ENCODE results near the gene SNX20. TPM values are rescaled to one million over a fixed set of nuclear protein-coding genes. Genes with fewer than 3 reads are reported as not detected.
A peak's percentile ranks its signal among the peaks of the same experiment; 100 is the strongest.

SNX20 gene
- total and polyA plus RNA-seq, 2 experiments from 2014 or later, result not detected

DNA sequence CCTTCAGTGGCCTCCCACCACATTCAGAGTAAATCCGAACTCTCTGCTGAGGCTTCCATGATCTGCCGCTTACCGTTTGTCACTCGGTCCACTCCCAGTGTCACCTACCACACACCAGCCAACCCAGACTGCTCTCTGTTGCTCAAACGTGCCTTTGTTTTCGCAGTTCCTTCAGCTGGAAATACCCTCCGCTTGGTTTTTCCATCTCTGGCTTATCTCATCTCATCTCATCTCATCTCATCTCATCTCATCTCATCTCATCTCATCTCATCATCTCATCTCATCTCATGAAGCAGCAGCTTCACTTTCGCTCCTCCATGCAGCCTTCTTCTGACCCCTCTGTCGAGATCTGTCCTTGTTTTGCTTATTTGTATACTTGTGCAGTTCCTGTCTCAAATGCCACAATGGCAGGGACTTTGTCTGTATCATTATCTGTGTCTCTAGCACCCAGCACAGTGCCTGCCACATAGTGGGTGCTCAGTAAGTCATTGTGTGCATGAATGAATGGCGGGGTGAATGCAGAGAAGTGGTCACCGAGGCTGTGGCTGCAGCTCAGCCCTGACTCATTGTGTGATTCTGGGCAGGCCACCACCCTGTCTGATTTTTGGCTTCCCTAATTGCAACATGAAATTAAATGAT, 3.8 kb upstream of the SNX20 start:
- H3K9me2 ChIP-seq (ENCODE audit: insufficient read depth), result no peaks in the 10 kb centered on the region
- Mint-ChIP-seq H3K9me3 (no peaks in the 10 kb centered on the region), H3K27ac (no peak overlapping the region), H3K36me3 (ENCODE audit: low read depth) (no peaks in the 10 kb centered on the region), H3K4me3 (no peak overlapping the region), H3K4me1 (no peaks in the 10 kb centered on the region), H3K27me3 (ENCODE audit: insufficient read depth, low read depth, poor library complexity) (no peaks in the 10 kb centered on the region)
- no peak overlapping the region for H3K4me2 ChIP-seq
- H3K4me1 ChIP-seq (ENCODE audit: insufficient read depth), result no peaks in the 10 kb centered on the region
- H3K79me2 ChIP-seq (replicated peaks; ENCODE audit: insufficient read depth), result no peaks in the 10 kb centered on the region
- no peaks in the 10 kb centered on the region for H3F3A ChIP-seq (replicated peaks; ENCODE audit: low read depth)
- H2AFZ ChIP-seq, result no peak overlapping the region
- no peak overlapping the region for H3K27ac ChIP-seq (ENCODE audit: low read depth)
- H3K36me3 ChIP-seq (ENCODE audit: insufficient read depth), result no peaks in the 10 kb centered on the region
- H3K4me3 ChIP-seq, result no peak overlapping the region
- H4K20me1 ChIP-seq (replicated peaks; ENCODE audit: insufficient read depth), result no peaks in the 10 kb centered on the region
- DNase-seq (ENCODE audit: low spot score) (no peak), ATAC-seq (no peak)
- no peak for TF ChIP-seq NANOG (IDR thresholded peaks at IDR 0.05; ENCODE audit: borderline replicate concordance)
- H3K27me3 ChIP-seq (ENCODE audit: insufficient read depth), result no peaks in the 10 kb centered on the region

- no peak overlapping the region for H2AFZ ChIP-seq
- Mint-ChIP-seq H3K4me1 (no peaks in the 10 kb centered on the region; the same call in 2 of the 3 replicates), H3K9me3 (no peaks in the 10 kb centered on the region), H3K27me3 (ENCODE audit: insufficient read depth, low read depth, poor library complexity) (no peaks in the 10 kb centered on the region), H3K27ac (no peak overlapping the region), H3K4me3 (no peak overlapping the region), H3K36me3 (ENCODE audit: low read depth) (no peaks in the 10 kb centered on the region)
- no peak overlapping the region for H3K27ac ChIP-seq (ENCODE audit: low read depth)
- no peaks in the 10 kb centered on the region for H3K36me3 ChIP-seq (ENCODE audit: insufficient read depth)
- no peaks in the 10 kb centered on the region for H3K79me2 ChIP-seq (replicated peaks; ENCODE audit: insufficient read depth)
- H3K4me2 ChIP-seq, result no peak overlapping the region
- H4K20me1 ChIP-seq (replicated peaks; ENCODE audit: insufficient read depth), result no peaks in the 10 kb centered on the region
- DNase-seq (ENCODE audit: low spot score) (no peak), ATAC-seq (peak; percentile 45; the same call in 2 of the 3 replicates)
- H3K4me1 ChIP-seq (ENCODE audit: insufficient read depth), result no peaks in the 10 kb centered on the region
- H3F3A ChIP-seq (replicated peaks; ENCODE audit: low read depth), result no peaks in the 10 kb centered on the region
- no peak for TF ChIP-seq EZH2phosphoT487 (IDR thresholded peaks at IDR 0.05; ENCODE audit: unreplicated experiment)
- no peak for TF ChIP-seq STAT1 (IDR thresholded peaks at IDR 0.05; ENCODE audit: unreplicated experiment)
- TF ChIP-seq CREB1 (CRISPR knock-in tag; IDR thresholded peaks at IDR 0.05; ENCODE audit: low read depth), result no peak
- TF ChIP-seq CTCF (conservative IDR thresholded peaks at IDR 0.05; ENCODE audit: low read depth in 2 of 2), result 0 out of 4 replicates have a peak, but pooled peaks of 1 of the 2 experiments have one; percentile 3
- H3K9me2 ChIP-seq (ENCODE audit: insufficient read depth), result no peaks in the 10 kb centered on the region
- H3K4me3 ChIP-seq, result no peak overlapping the region
- no peaks in the 10 kb centered on the region for H3K27me3 ChIP-seq (ENCODE audit: insufficient read depth)
Measured at GRCh38 chr16:50683689-50684374, 2.7 kb upstream of the SNX20 start.

DNA sequence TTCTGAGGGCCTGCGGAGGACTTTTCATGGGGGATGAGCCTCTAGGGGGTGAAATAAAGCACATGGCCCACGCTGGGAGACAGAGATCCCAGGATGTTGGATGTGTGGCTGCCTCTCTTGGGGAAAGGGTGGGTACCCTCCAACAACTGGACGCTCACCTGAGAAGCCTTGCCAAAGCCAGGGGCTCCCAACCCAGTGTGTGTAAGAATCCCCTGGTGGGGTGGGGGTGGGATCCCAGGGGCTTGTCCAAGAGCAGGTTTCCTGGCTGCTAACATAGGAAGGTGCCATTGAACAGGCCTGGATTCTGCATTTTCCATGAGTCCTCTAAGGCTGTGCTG, 587 bp downstream of the SNX20 start:
- no peaks in the 10 kb centered on the region for H3K36me3 ChIP-seq (ENCODE audit: insufficient read depth)
- H4K20me1 ChIP-seq (replicated peaks; ENCODE audit: insufficient read depth), result no peaks in the 10 kb centered on the region
- no peak overlapping the region for H3K4me3 ChIP-seq
- Mint-ChIP-seq H3K4me1 (no peaks in the 10 kb centered on the region; the same call in 2 of the 3 replicates), H3K27ac (no peak overlapping the region), H3K9me3 (no peaks in the 10 kb centered on the region), H3K27me3 (ENCODE audit: insufficient read depth, low read depth, poor library complexity) (peaks cover 6% of the 10 kb centered on the region), H3K36me3 (ENCODE audit: low read depth) (no peaks in the 10 kb centered on the region), H3K4me3 (no peak overlapping the region)
- no peaks in the 10 kb centered on the region for H3K4me1 ChIP-seq (ENCODE audit: insufficient read depth)
- ATAC-seq (no peak), DNase-seq (ENCODE audit: low spot score) (no peak)
- H3K79me2 ChIP-seq (replicated peaks; ENCODE audit: insufficient read depth), result no peaks in the 10 kb centered on the region
- H3F3A ChIP-seq (replicated peaks; ENCODE audit: low read depth), result no peaks in the 10 kb centered on the region
- H3K4me2 ChIP-seq, result no peak overlapping the region
- H3K9me2 ChIP-seq (ENCODE audit: insufficient read depth), result no peaks in the 10 kb centered on the region
- H3K27me3 ChIP-seq (ENCODE audit: insufficient read depth), result no peaks in the 10 kb centered on the region
- H2AFZ ChIP-seq, result no peak overlapping the region
- H3K27ac ChIP-seq (ENCODE audit: low read depth), result no peak overlapping the region
- TF ChIP-seq CREB1 (CRISPR knock-in tag; IDR thresholded peaks at IDR 0.05; ENCODE audit: low read depth) (no peak), ZNF114 (CRISPR knock-in tag; IDR thresholded peaks at IDR 0.05) (no peak), NANOG (IDR thresholded peaks at IDR 0.05; ENCODE audit: borderline replicate concordance) (no peak), ZNF331 (CRISPR knock-in tag; IDR thresholded peaks at IDR 0.05; ENCODE audit: low read depth) (no peak), REST (IDR thresholded peaks at IDR 0.05; ENCODE audit: unreplicated experiment) (no peak), POLR2AphosphoS5 (IDR thresholded peaks at IDR 0.05; ENCODE audit: low read depth) (no peak), EZH2phosphoT487 (IDR thresholded peaks at IDR 0.05; ENCODE audit: unreplicated experiment) (no peak), EZH2 (IDR thresholded peaks at IDR 0.05; ENCODE audit: low read depth, unreplicated experiment) (no peak), STAT1 (IDR thresholded peaks at IDR 0.05; ENCODE audit: unreplicated experiment) (no peak), JUNB (IDR thresholded peaks at IDR 0.05; ENCODE audit: unreplicated experiment) (no peak)
- TF ChIP-seq, protein P1, sequence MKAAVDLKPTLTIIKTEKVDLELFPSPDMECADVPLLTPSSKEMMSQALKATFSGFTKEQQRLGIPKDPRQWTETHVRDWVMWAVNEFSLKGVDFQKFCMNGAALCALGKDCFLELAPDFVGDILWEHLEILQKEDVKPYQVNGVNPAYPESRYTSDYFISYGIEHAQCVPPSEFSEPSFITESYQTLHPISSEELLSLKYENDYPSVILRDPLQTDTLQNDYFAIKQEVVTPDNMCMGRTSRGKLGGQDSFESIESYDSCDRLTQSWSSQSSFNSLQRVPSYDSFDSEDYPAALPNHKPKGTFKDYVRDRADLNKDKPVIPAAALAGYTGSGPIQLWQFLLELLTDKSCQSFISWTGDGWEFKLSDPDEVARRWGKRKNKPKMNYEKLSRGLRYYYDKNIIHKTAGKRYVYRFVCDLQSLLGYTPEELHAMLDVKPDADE (IDR thresholded peaks at IDR 0.05), result no peak

Data from GM23338 (cell line).